ENCODE measurements around the gene LPAR2.
A peak's percentile ranks its signal among the peaks of the same experiment; 100 is the strongest.

Gene LPAR2

DNA sequence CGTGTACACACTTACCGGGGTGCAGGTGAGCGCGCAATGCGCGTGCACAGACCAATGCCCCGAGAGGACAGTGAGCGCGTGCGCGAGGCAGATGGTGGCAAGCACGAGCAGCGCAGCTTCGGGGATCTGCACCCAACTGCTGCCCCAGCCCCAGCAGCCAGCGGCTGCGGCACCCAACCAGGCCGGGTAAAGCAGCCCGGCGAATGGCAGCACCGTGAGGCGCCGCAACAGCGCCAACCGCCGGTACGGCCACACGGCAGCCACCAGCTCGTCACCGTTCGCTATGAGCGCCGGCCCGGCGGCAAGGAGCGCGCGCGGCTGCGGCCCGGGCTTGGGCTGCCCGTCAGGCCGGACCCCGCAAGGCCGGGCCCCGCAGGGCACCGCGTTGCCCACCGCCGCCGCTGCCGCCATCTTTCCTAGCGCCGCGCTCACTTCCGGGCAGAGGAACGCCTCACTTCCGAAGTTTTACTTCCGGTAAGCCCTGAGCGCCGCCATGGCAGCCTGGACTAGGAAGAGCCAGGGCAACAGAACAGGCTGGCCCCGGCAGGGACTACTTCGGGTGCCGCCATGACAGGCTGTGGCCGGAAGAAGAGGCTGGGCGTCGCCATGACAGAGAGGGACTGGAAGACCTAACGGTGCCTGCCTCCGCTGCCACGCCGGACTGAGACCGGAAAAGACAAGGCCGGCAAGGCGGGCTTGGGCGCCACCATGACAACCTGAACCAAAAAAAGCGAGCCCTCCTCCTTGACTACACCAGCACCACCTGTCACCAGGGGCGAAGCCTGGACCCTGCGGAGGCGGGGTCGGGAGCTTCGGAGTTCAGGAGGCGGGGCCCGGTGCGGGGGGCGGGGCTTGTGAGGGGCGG is 35.5 kb upstream of the LPAR2 start, which contains the start of gene ATP13A1:
Gene ATP13A1, minus strand, starts transcription at position 421 of the 865 bp plus-strand sequence. Its CDS starts 10 bp downstream, at position 411.
- peaks cover 36% of the 10 kb centered on the region for H3K79me2 ChIP-seq (ENCODE audit: insufficient read depth, low read length)
- peak within 1 kb of the TSS; percentile 56 for H3K4me3 ChIP-seq (ENCODE audit: insufficient read depth, low read length, poor library complexity, severe bottlenecking)
- H3K27me3 ChIP-seq (ENCODE audit: low read length): no peaks in the 10 kb centered on the region
- H3K9me3 ChIP-seq (ENCODE audit: insufficient read depth, low read length): no peaks in the 10 kb centered on the region
- H3F3A ChIP-seq (ENCODE audit: insufficient read depth): peaks cover 40% of the 10 kb centered on the region
- 0 out of 2 replicates have a peak, but pooled peaks cover under 1% of the 10 kb centered on the region for H3K36me3 ChIP-seq (ENCODE audit: low read length)
- peak within 1 kb of the TSS; percentile 93 for H3K27ac ChIP-seq (ENCODE audit: low read depth, low read length)
- H3K4me2 ChIP-seq (ENCODE audit: low read depth, low read length, poor library complexity, severe bottlenecking): peak within 1 kb of the TSS; percentile 95
- H4K20me1 ChIP-seq (ENCODE audit: low read depth, low read length): no peaks in the 10 kb centered on the region
- no peak within 1 kb of the TSS for H2AFZ ChIP-seq (ENCODE audit: low read depth, low read length, severe bottlenecking)
- H3K9me2 ChIP-seq (replicated peaks; ENCODE audit: insufficient read depth, low read length): no peaks in the 10 kb centered on the region
- peak within 1 kb of the TSS; percentile 86 for H3K9ac ChIP-seq (ENCODE audit: low read length)
- TF ChIP-seq, protein P1, sequence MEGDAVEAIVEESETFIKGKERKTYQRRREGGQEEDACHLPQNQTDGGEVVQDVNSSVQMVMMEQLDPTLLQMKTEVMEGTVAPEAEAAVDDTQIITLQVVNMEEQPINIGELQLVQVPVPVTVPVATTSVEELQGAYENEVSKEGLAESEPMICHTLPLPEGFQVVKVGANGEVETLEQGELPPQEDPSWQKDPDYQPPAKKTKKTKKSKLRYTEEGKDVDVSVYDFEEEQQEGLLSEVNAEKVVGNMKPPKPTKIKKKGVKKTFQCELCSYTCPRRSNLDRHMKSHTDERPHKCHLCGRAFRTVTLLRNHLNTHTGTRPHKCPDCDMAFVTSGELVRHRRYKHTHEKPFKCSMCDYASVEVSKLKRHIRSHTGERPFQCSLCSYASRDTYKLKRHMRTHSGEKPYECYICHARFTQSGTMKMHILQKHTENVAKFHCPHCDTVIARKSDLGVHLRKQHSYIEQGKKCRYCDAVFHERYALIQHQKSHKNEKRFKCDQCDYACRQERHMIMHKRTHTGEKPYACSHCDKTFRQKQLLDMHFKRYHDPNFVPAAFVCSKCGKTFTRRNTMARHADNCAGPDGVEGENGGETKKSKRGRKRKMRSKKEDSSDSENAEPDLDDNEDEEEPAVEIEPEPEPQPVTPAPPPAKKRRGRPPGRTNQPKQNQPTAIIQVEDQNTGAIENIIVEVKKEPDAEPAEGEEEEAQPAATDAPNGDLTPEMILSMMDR (IDR thresholded peaks at IDR 0.05; ENCODE audit: insufficient read depth, low read length, poor library complexity, severe bottlenecking): no peak
- TF ChIP-seq EZH2phosphoT487 (conservative IDR thresholded peaks at IDR 0.05; ENCODE audit: low read length): no peak

DNA sequence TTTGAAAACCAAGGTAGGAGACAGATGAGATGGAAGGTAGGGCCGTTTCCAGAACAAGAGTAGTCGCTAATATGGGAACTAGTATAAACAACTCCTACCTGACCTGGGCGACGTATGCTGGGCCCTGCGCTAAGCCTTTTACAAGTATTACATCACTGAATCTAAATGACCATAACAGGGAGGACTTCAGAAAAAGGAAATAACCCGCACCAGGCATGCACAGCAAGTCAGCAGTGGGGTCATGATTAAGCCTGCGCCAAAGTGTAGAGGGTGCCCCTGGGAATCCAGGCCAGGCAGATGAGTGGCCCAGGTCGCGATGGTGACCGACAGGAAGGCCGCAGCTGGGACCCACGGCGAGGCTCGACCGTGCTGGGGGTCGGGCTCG is 34.8 kb upstream of the LPAR2 start:
- H3K79me2 ChIP-seq (ENCODE audit: insufficient read depth, low read length): peaks cover 36% of the 10 kb centered on the region
- H3K4me2 ChIP-seq (ENCODE audit: low read depth, low read length, poor library complexity, severe bottlenecking): peak overlapping the region; percentile 95
- no peaks in the 10 kb centered on the region for H3K9me2 ChIP-seq (replicated peaks; ENCODE audit: insufficient read depth, low read length)
- H3K27ac ChIP-seq (ENCODE audit: low read depth, low read length): peak overlapping the region; percentile 93
- peaks cover 34% of the 10 kb centered on the region for H3F3A ChIP-seq (ENCODE audit: insufficient read depth)
- no peaks in the 10 kb centered on the region for H3K9me3 ChIP-seq (ENCODE audit: insufficient read depth, low read length)
- TF ChIP-seq, protein P1 (IDR thresholded peaks at IDR 0.05; ENCODE audit: insufficient read depth, low read length, poor library complexity, severe bottlenecking): no peak
- TF ChIP-seq EZH2phosphoT487 (conservative IDR thresholded peaks at IDR 0.05; ENCODE audit: low read length): no peak
- H3K27me3 ChIP-seq (ENCODE audit: low read length): no peaks in the 10 kb centered on the region
- H3K9ac ChIP-seq (ENCODE audit: low read length): peak overlapping the region; percentile 86
- H3K4me3 ChIP-seq (ENCODE audit: insufficient read depth, low read length, poor library complexity, severe bottlenecking): peak overlapping the region; percentile 56
- 0 out of 2 replicates have a peak, but pooled peaks cover 6% of the 10 kb centered on the region for H3K36me3 ChIP-seq (ENCODE audit: low read length)
- H2AFZ ChIP-seq (ENCODE audit: low read depth, low read length, severe bottlenecking): no peak overlapping the region
- H4K20me1 ChIP-seq (ENCODE audit: low read depth, low read length): no peaks in the 10 kb centered on the region

DNA sequence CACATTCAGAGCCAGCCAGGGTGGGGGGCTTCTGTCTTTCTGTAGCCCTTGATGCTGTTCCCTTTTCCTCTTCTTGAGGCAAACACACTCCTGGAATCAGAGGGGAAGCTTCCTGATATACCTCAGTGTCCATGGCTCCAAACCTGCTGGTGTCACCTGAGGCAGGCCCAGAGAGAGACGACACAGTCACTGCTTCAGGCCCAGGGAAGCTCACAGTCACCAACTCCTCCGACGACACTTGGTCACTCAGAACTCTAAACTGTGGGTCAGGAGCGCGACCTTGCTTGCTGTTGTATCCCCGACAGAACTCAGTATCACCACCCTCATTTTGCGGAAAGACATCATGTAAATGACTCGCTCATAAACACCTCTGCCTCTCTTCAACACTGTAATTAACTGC is 34.3 kb upstream of the LPAR2 start:
- H3K36me3 ChIP-seq (ENCODE audit: low read length): 0 out of 2 replicates have a peak, but pooled peaks cover 6% of the 10 kb centered on the region
- H3K9me3 ChIP-seq (ENCODE audit: insufficient read depth, low read length): no peaks in the 10 kb centered on the region
- no peaks in the 10 kb centered on the region for H3K9me2 ChIP-seq (replicated peaks; ENCODE audit: insufficient read depth, low read length)
- H3K27me3 ChIP-seq (ENCODE audit: low read length): no peaks in the 10 kb centered on the region
- no peaks in the 10 kb centered on the region for H4K20me1 ChIP-seq (ENCODE audit: low read depth, low read length)
- TF ChIP-seq EZH2phosphoT487 (conservative IDR thresholded peaks at IDR 0.05; ENCODE audit: low read length): no peak
- TF ChIP-seq, protein P1 (IDR thresholded peaks at IDR 0.05; ENCODE audit: insufficient read depth, low read length, poor library complexity, severe bottlenecking): no peak
- H2AFZ ChIP-seq (ENCODE audit: low read depth, low read length, severe bottlenecking): no peak overlapping the region
- peak overlapping the region; percentile 86 for H3K9ac ChIP-seq (ENCODE audit: low read length)
- peak overlapping the region; percentile 95 for H3K4me2 ChIP-seq (ENCODE audit: low read depth, low read length, poor library complexity, severe bottlenecking)
- peaks cover 30% of the 10 kb centered on the region for H3F3A ChIP-seq (ENCODE audit: insufficient read depth)
- peak overlapping the region; percentile 56 for H3K4me3 ChIP-seq (ENCODE audit: insufficient read depth, low read length, poor library complexity, severe bottlenecking)
- peak overlapping the region; percentile 93 for H3K27ac ChIP-seq (ENCODE audit: low read depth, low read length)
- peaks cover 33% of the 10 kb centered on the region for H3K79me2 ChIP-seq (ENCODE audit: insufficient read depth, low read length)
